ENCODE measurements around the gene DCUN1D5. TPM values are rescaled to one million over a fixed set of nuclear protein-coding genes. Genes with fewer than 3 reads are reported as not detected.

DCUN1D5 gene
- total and polyA plus RNA-seq, 2 of the 13 experiments (the other 11 are each of a cell fraction or from before 2014, with no cell fraction given) = 32.9 to 46.7 TPM

DNA sequence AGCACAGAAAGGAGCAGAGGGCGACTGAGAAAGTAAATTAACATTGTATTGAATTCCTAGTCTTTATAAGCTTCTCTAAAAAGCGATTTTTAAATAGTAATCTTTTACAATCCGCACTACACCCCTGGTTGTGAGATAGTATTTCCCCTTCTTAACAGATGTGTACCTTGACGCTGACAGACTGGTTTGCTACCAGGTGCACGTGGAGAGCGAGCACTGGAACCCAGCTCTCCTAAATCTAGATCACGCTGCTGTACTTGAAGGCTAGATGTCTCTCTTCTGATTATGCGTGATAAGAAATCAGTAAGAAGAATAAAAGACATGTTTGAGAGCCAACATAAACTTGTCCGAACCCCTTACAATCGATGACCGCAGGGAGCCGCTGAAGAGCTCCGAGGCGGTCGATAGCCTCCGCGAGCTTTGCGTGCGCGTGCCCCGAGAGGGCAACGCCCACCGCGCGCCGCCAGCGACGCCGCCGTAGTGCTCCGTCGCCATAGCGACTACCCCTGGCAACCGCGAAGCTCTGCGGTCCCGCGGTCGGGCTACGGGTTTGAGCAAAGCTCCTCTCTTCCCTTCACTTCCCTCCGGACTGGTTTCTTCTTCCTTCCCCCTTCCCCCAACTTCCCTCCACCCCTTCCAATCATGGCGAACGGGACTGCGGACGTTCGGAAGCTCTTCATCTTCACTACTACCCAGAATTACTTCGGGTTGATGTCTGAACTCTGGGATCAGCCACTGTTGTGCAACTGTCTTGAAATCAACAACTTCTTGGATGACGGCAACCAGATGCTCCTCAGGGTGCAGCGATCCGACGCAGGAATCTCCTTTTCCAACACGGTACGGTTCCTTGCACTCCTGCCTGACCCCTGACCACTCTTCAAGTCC is 17.2 kb upstream of the DCUN1D5 start, which contains the start of gene DYNC2H1 (continued):
- TF ChIP-seq ZNF607 (CRISPR knock-in tag; IDR thresholded peaks at IDR 0.05; ENCODE audit: borderline replicate concordance) = no peak
- TF ChIP-seq KDM4B (CRISPR knock-in tag; IDR thresholded peaks at IDR 0.05) = no peak
- no peak for TF ChIP-seq ARID2 (CRISPR knock-in tag; IDR thresholded peaks at IDR 0.05; ENCODE audit: borderline replicate concordance)
- no peak for TF ChIP-seq CHCHD3 (CRISPR knock-in tag; IDR thresholded peaks at IDR 0.05)
- TF ChIP-seq, protein P1, sequence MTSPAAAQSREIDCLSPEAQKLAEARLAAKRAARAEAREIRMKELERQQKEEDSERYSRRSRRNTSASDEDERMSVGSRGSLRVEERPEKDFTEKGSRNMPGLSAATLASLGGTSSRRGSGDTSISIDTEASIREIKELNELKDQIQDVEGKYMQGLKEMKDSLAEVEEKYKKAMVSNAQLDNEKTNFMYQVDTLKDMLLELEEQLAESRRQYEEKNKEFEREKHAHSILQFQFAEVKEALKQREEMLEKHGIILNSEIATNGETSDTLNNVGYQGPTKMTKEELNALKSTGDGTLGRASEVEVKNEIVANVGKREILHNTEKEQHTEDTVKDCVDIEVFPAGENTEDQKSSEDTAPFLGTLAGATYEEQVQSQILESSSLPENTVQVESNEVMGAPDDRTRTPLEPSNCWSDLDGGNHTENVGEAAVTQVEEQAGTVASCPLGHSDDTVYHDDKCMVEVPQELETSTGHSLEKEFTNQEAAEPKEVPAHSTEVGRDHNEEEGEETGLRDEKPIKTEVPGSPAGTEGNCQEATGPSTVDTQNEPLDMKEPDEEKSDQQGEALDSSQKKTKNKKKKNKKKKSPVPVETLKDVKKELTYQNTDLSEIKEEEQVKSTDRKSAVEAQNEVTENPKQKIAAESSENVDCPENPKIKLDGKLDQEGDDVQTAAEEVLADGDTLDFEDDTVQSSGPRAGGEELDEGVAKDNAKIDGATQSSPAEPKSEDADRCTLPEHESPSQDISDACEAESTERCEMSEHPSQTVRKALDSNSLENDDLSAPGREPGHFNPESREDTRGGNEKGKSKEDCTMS (CRISPR knock-in tag; conservative IDR thresholded peaks at IDR 0.05) = no peak
- TF ChIP-seq, protein P2, sequence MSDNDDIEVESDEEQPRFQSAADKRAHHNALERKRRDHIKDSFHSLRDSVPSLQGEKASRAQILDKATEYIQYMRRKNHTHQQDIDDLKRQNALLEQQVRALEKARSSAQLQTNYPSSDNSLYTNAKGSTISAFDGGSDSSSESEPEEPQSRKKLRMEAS (IDR thresholded peaks at IDR 0.05) = peak; percentile 82
- TF ChIP-seq ZNF7 (CRISPR knock-in tag; IDR thresholded peaks at IDR 0.05) = no peak
- TF ChIP-seq SMYD3 (CRISPR knock-in tag; IDR thresholded peaks at IDR 0.05) = no peak
- TF ChIP-seq ZNF615 (CRISPR knock-in tag; IDR thresholded peaks at IDR 0.05; ENCODE audit: borderline replicate concordance) = no peak
- TF ChIP-seq TMF1 (CRISPR knock-in tag; IDR thresholded peaks at IDR 0.05; ENCODE audit: low read depth) = no peak
- no peak for TF ChIP-seq ZNF703 (CRISPR knock-in tag; IDR thresholded peaks at IDR 0.05; ENCODE audit: borderline replicate concordance)
- TF ChIP-seq, protein P3, sequence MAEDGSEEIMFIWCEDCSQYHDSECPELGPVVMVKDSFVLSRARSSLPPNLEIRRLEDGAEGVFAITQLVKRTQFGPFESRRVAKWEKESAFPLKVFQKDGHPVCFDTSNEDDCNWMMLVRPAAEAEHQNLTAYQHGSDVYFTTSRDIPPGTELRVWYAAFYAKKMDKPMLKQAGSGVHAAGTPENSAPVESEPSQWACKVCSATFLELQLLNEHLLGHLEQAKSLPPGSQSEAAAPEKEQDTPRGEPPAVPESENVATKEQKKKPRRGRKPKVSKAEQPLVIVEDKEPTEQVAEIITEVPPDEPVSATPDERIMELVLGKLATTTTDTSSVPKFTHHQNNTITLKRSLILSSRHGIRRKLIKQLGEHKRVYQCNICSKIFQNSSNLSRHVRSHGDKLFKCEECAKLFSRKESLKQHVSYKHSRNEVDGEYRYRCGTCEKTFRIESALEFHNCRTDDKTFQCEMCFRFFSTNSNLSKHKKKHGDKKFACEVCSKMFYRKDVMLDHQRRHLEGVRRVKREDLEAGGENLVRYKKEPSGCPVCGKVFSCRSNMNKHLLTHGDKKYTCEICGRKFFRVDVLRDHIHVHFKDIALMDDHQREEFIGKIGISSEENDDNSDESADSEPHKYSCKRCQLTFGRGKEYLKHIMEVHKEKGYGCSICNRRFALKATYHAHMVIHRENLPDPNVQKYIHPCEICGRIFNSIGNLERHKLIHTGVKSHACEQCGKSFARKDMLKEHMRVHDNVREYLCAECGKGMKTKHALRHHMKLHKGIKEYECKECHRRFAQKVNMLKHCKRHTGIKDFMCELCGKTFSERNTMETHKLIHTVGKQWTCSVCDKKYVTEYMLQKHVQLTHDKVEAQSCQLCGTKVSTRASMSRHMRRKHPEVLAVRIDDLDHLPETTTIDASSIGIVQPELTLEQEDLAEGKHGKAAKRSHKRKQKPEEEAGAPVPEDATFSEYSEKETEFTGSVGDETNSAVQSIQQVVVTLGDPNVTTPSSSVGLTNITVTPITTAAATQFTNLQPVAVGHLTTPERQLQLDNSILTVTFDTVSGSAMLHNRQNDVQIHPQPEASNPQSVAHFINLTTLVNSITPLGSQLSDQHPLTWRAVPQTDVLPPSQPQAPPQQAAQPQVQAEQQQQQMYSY (CRISPR knock-in tag; IDR thresholded peaks at IDR 0.05) = no peak
- TF ChIP-seq ZNF720 (CRISPR knock-in tag; IDR thresholded peaks at IDR 0.05) = no peak
- no peak for TF ChIP-seq ZNF124 (CRISPR knock-in tag; IDR thresholded peaks at IDR 0.05)
- no peak for TF ChIP-seq NFE2 (CRISPR knock-in tag; IDR thresholded peaks at IDR 0.05)
- TF ChIP-seq, protein P4, sequence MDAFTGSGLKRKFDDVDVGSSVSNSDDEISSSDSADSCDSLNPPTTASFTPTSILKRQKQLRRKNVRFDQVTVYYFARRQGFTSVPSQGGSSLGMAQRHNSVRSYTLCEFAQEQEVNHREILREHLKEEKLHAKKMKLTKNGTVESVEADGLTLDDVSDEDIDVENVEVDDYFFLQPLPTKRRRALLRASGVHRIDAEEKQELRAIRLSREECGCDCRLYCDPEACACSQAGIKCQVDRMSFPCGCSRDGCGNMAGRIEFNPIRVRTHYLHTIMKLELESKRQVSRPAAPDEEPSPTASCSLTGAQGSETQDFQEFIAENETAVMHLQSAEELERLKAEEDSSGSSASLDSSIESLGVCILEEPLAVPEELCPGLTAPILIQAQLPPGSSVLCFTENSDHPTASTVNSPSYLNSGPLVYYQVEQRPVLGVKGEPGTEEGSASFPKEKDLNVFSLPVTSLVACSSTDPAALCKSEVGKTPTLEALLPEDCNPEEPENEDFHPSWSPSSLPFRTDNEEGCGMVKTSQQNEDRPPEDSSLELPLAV (CRISPR knock-in tag; conservative IDR thresholded peaks at IDR 0.05; ENCODE audit: low read depth) = no peak
- no peak for TF ChIP-seq RBAK (CRISPR knock-in tag; IDR thresholded peaks at IDR 0.05)
- no peak for TF ChIP-seq ZNF564 (CRISPR knock-in tag; IDR thresholded peaks at IDR 0.05)
- TF ChIP-seq ETV5 (CRISPR knock-in tag; IDR thresholded peaks at IDR 0.05; ENCODE audit: borderline replicate concordance) = no peak
